GM11168 (cell line): Measurements from ENCODE around the gene JOSD2.
"Not testable (repeated sequence)": the region's sequence is repeated elsewhere in the genome, so short reads cannot be mapped to it uniquely, and the experiment has no call there.

Experiments used
- in situ Hi-C: fragments of 300-500 bp; cut with MboI; formaldehyde crosslinking; loops from one replicate; pipeline ENCODE4 v1.12.0; 2022; ENCODE audit warnings: low sequenced_read_pairs; ENCODE audit not compliant: unreplicated experiment

JOSD2 gene

GRCh38 chr19:50479761-50480251 is 31.2 kb downstream of the JOSD2 start:
- in situ Hi-C loops: no loop called here

DNA sequence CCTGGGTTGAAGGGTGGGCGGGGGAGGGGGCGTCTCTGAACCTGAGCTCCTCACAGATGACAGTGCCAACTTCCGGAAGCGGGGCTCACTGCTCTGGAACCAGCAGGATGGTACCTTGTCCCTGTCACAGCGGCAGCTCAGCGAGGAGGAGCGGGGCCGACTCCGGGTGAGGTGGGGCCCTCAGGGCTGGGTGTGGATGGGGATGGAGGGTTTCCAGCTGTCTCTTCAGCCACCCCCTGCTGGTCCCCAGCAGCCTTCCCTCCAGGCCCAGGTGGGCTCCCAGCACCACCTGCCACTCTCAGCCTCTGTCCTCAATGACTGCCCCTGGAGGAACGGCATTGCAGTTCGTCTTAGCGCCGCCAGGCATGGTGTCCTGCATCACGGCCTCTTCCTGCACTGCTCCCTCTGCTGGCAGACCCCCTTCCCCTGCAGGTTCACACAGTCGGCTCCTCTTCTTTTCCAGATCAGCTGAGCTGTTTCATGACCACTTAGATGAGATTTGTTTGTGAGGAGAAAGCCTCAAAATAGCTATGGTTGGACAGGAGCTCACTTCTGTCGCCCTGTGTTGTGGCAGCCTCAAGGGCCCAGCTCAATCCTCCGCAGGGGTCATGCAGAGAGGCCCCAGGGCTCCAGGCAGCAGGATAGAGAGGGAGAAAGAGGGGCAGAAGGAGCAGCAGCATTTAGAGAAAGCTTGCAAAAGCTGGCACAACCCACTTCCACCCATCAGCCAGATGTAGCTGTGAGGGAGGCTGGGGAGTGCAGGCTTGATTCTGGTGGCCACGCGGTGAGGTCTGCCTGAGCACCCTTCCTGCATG is 31.9 kb downstream of the JOSD2 start:
- in situ Hi-C loops: no loop called here

GRCh38 chr19:50477751-50478515 is 33.1 kb downstream of the JOSD2 start:
- in situ Hi-C loops: no loop called here

GRCh38 chr19:50476907-50477238 is 34.1 kb downstream of the JOSD2 start:
- in situ Hi-C loops: no loop called here

- in situ Hi-C loops: no loop called here
These were observed 34.6 kb downstream of the JOSD2 start, which contains the start of the genes EMC10 and GARIN5A for GRCh38 chr19:50476224-50476906. Gene EMC10 (plus strand): TSS chr19:50476507. CDS start chr19:50476545, 38 bp downstream. Gene GARIN5A (minus strand): TSS chr19:50476848. CDS start chr19:50476388, 460 bp downstream.

GRCh38 chr19:50475736-50476223 is 35.2 kb downstream of the JOSD2 start:
- in situ Hi-C loops: no loop called here

- in situ Hi-C loops: no loop called here
These were observed 35.9 kb downstream of the JOSD2 start for GRCh38 chr19:50475101-50475568.

GRCh38 chr19:50473336-50473735 is 37.7 kb downstream of the JOSD2 start:
- in situ Hi-C loops: not testable (repeated sequence)

DNA sequence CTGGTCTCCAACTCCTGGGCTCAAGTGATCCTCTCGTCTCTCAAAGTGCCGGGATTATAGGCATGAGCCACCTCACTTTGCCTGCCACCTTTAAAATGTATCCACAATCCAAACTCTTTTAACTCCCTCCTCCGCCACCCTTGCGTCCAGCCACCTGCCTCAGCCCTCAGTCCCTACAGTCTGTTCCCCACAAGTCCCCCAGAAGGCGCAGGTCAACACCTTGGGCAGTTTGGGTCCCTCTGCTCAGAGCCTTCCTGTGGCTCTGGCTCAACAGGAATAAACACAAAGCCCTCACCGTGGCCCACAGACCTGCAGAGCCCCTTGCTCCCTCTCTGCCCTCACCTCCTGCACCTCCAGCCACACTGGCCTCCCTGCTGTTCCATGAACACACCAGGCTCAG is 42.2 kb downstream of the JOSD2 start:
- in situ Hi-C loops: no loop called here

GRCh38 chr19:50467566-50467965 is 43.4 kb downstream of the JOSD2 start:
- in situ Hi-C loops: no loop called here

DNA sequence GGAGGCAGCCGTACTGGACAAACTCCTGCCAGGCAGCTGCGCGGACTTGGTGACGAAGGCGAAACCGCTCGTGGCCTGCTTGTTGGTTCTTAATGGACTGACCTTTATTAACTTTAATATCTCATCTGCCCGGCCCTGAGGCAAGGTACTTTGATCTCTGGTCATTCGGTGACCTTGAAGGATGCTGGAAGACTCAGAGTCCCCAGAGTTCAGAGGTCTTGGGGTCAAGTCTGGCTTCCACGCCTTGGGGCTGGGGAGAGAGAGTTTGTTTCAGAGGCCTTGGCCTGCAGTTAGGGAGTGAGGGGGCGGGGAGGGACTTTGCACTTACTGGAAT is 44.3 kb downstream of the JOSD2 start:
- in situ Hi-C loops: no loop called here

DNA sequence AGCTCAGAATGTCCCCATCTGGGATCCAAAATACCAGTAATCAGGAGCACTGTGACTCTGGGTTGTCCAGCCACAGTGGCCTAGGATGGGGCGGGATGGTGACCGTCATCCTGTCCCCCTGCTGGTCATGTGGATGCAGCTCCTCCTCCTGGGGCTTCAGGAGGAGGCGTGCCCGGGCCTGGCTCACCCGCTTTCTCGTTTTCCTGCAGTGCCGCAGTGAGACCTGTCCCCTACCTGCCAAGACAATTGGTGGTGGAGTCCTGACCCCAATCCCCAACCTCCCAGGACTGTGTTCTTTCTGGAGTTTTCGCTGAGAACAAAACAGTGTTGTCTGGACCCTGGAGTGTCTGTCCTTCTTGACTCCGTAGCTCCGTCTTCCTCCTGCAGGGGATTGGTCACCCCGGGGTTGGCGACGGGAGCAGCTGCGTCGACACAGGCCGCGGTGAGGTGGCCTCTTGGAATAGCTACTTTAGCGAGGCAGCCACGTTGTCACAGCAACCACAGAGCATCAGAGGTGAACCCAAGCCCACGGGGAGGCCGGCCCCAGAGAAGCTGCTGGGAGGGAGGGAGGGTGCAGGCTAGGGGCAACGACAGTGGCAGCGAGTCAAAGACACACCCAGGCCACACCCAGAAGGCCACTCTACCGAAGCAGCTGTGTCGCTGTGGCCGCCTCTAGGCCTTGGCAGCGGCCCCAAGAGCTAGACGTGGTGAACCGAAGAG is 44.8 kb downstream of the JOSD2 start:
- in situ Hi-C loops: no loop called here

DNA sequence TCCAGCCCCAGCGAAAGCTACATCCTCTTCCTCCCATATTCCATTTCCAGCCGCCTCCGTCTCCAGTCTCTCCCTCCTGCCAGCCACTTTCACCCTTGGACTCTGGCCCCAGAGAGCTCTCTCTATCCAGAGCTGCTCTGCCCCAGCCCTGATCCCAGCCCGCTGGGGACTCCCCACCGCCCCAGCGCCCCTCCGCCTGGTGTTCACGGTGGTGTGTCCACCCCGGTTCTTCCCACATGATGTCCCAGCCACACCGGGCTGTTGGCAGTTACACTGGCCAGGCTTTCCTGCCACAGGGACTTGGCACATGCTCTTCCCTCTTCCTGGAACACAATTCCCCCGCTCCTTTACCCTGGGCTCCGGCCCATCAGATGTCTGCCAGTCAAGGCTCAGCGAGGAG is 46.0 kb downstream of the JOSD2 start:
- in situ Hi-C loops: loop anchor here (5.0 kb wide), 1 partner anchor 98 kb away; the partner anchor contains the start of gene NAPSA

GRCh38 chr19:50464348-50464747 is 46.6 kb downstream of the JOSD2 start:
- in situ Hi-C loops: loop anchor here (5.0 kb wide), 1 partner anchor 97 kb away; the partner anchor contains the start of gene NAPSA

GRCh38 chr19:50462970-50463369 is 48.0 kb downstream of the JOSD2 start:
- in situ Hi-C loops: loop anchor here (5.0 kb wide), 1 partner anchor 96 kb away; the partner anchor contains the start of gene NAPSA

GRCh38 chr19:50461066-50461875 is 49.7 kb downstream of the JOSD2 start:
- in situ Hi-C loops: loop anchor here (5.0 kb wide), 1 partner anchor 94 kb away; the partner anchor contains the start of gene NAPSA

DNA sequence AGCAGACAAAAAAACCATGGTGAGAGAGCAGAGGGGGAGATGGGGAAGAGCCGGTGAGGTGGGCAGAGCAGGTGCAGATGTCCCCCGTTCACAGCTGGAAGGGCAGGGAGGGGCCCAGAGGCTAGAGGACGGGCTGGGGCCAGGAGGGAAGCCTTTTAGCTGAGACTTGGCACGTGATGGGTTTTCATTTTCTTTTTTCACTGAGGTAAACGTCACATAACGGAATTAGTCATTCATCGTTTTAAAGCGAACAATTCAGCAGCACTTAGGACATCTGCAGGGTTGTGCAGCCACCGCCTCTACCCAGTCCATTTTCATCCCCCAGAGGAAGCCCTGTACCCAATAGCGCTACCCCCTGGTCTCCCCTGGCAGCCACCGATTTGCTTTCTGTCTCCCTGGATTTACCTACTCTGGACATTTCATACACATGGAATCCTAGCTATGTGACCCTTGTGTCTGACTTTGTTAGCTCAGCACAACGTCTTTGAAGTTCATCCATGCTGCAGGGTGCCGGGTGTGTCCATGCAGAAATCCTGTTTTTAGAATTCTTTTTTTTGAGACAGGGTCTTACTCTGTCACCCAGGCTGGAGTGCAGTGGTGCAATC is 50.7 kb downstream of the JOSD2 start:
- in situ Hi-C loops: loop anchor here (5.0 kb wide), 1 partner anchor 93 kb away; the partner anchor contains the start of gene NAPSA

DNA sequence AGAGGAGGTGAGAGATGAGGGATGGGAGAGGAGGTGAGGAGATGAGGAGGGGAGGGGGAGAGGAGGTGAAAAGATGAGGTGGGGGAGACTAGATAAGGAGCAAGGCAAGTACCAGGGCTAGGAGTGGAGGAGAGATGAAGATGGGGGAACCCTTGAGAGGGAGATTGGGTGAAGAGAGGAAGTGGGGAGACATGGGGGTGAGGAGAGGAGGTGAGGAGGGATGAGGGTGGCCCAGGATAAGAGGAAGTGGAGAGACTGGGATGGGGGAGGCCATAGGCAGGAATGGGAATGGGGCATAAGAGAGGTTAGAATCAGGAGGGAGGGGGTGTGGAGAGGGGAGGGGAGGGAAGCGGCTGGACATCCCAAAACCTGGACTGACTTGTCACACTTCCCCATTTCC is 51.4 kb downstream of the JOSD2 start:
- in situ Hi-C loops: loop anchor here (5.0 kb wide), 1 partner anchor 92 kb away; the partner anchor contains the start of gene NAPSA
